Transverse colon (tissue), 4 donors: ENCODE results near the gene EIF4E1B. TPM values are rescaled to one million over a fixed set of nuclear protein-coding genes. Genes with fewer than 3 reads are reported as not detected.

Experiments used
- DNase-seq: peaks from one replicate; pipeline ENCODE4 v3.0.0-alpha.2; 2019
- H3K27ac ChIP-seq, 4 donors: fragments of 200-600 bp; sonication (generic); 2 replicates each; pipeline ENCODE4 v1.5.1; 2016 to 2018; ENCODE audit warnings: inconsistent platforms in 4 of 4
- H3K27me3 ChIP-seq: fragments of 200-600 bp; sonication (generic); 2 replicates; pipeline ENCODE4 v1.5.1; 2017; ENCODE audit warnings: inconsistent platforms
- H3K36me3 ChIP-seq, 4 donors: fragments of 200-600 bp; sonication (generic); 2 replicates each; pipeline ENCODE4 v1.5.1; 2017 to 2019; ENCODE audit warnings: inconsistent platforms in 4 of 4
- H3K4me1 ChIP-seq, 4 donors: fragments of 200-600 bp; sonication (generic); 2 replicates each; pipeline ENCODE4 v1.5.1; 2017 to 2020; ENCODE audit warnings: inconsistent platforms in 4 of 4
- H3K4me3 ChIP-seq, 4 donors: fragments of 200-600 bp; sonication (generic); 1 replicate in 1 of 4; 2 replicates in 3 of 4; pipeline versions ENCODE4 v1.5.1 to v1.6.1; 2017 to 2019; ENCODE audit warnings: inconsistent platforms in 4 of 4
- H3K9me3 ChIP-seq, 2 donors: fragments of 200-600 bp; sonication (generic); 2 replicates each; pipeline ENCODE4 v1.5.1; 2017 to 2019; ENCODE audit warnings: inconsistent platforms in 2 of 2
- EP300 ChIP-seq: sonication (generic); formaldehyde crosslinking; IDR thresholded peaks from one replicate; pipeline ENCODE4 v1.6.1; 2017; ENCODE audit warnings: antibody characterized with exemption, low read depth
- POLR2A ChIP-seq: fragments of 450-650 bp; IDR thresholded peaks from one replicate; pipeline ENCODE4 v1.6.1; 2016; ENCODE audit warnings: antibody characterized with exemption, mild to moderate bottlenecking, moderate library complexity
- POLR2AphosphoS5 ChIP-seq, 3 donors: sonication (generic); formaldehyde crosslinking; IDR thresholded peaks; one replicate each; pipeline ENCODE4 v1.6.1; 2016; ENCODE audit warnings: antibody characterized with exemption in 3 of 3
- WGBS, 2 donors: methylation state at CpG; one replicate each; pipeline ENCODE4 v1.1.5; 2018; ENCODE audit warnings: low coverage in 1 of 2; 5-methylcytosine and 5-hydroxymethylcytosine counted together
- in situ Hi-C, 4 donors: fragments of 200-750 bp; cut with MboI; loops; one replicate each; pipeline versions ENCODE4 v1.15.0 to v1.15.1; 2017; ENCODE audit warnings: low sequenced_read_pairs in 3 of 4, low pct_ligation_motif_present in 1 of 4, low pct_unique_long_range_greater_than_20kb in 1 of 4
- intact Hi-C: fragments of 100-400 bp; cut with DNase I; formaldehyde crosslinking; loops from one replicate; pipeline ENCODE4 v1.15.1; 2023; ENCODE audit warnings: low total_unique reads
- total RNA-seq, 4 donors: library from RNA; depleted of rRNA; stranded (reverse); fragments of >200 nt; gene quantifications; one replicate each; pipeline ENCODE4 v1.1.0, GENCODE V29; 2016
- TF ChIP-seq, protein P1 (sequence below), 5 experiments: fragments of 200-600 bp in 3 of 5; fragments of 450-650 bp in 2 of 5; sonication (generic) in 3 of 5; IDR thresholded peaks; 1 replicate in 2 of 5; 2 replicates in 3 of 5; pipeline ENCODE4 v1.5.1; 2016 to 2017; ENCODE audit warnings: antibody characterized with exemption in 5 of 5, inconsistent platforms in 3 of 5, mild to moderate bottlenecking in 2 of 5, moderate library complexity in 1 of 5

Gene EIF4E1B
- total RNA-seq, 4 donors from 2014 or later = not detected

DNA sequence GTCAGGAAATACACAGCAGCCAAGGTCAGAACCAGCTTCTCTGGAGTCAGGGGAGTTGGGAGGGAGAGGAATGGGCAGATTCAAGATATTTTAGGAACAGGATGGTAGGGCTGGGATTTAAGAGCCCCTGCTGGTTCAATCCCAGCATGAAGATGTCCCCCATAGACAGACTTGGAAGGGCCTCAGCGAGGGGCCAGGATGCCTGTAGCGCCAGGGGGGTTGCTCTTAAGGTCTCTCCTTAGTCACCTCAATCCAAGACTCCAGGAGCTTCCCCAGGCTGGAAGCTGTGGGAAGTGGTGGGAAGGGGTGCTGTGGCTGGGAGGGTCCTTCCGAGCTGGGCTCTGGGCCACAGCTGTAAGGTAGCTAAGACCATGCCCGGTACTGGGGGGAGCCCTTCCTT is 8.7 kb downstream of the EIF4E1B start:
- Histone ChIP-seq H3K4me1 (no peaks in the 10 kb centered on the region), H3K9me3 (no peaks in the 10 kb centered on the region), H3K4me3 (no peak overlapping the region), H3K27me3 (peaks cover 11% of the 10 kb centered on the region), H3K27ac (no peak overlapping the region), H3K36me3 (no peaks in the 10 kb centered on the region)
- in situ Hi-C loops = no loop called here
- WGBS, 2 donors = 71% methylated on average over 3 of the region's 4 CpGs; no CpG with 5 or more reads in 1 of the 2 donors
- TF ChIP-seq, protein P1, sequence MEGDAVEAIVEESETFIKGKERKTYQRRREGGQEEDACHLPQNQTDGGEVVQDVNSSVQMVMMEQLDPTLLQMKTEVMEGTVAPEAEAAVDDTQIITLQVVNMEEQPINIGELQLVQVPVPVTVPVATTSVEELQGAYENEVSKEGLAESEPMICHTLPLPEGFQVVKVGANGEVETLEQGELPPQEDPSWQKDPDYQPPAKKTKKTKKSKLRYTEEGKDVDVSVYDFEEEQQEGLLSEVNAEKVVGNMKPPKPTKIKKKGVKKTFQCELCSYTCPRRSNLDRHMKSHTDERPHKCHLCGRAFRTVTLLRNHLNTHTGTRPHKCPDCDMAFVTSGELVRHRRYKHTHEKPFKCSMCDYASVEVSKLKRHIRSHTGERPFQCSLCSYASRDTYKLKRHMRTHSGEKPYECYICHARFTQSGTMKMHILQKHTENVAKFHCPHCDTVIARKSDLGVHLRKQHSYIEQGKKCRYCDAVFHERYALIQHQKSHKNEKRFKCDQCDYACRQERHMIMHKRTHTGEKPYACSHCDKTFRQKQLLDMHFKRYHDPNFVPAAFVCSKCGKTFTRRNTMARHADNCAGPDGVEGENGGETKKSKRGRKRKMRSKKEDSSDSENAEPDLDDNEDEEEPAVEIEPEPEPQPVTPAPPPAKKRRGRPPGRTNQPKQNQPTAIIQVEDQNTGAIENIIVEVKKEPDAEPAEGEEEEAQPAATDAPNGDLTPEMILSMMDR (IDR thresholded peaks at IDR 0.05) = no peak
- TF ChIP-seq POLR2A = no peak
- intact Hi-C loops = no loop called here
- DNase-seq = no peak

DNA sequence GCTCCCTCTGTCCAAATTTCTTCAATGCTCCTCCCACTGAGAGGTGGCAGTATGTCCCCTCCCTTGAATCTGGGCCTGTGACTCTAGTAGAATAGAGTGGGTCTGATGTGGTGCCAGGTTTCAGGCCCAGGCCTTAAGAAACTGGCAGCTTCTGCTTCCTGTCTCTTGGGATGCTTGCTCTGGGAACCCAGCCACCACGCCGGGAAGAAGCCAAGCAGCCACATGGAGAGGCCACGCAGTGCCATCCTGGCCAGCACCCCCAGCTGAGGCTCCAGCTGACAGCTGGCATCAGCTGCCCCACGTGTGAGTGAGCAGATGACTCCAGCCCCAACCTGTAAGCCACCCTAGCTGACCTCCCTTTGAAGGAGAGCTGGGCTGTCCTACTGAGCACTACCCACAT is 9.5 kb downstream of the EIF4E1B start:
- DNase-seq = no peak
- peaks cover 8% of the 10 kb centered on the region for H3K27me3 ChIP-seq
- no peak overlapping the region for H3K4me3 ChIP-seq
- TF ChIP-seq POLR2A (no peak), POLR2AphosphoS5 (IDR thresholded peaks at IDR 0.05) (no peak), EP300 (no peak)
- TF ChIP-seq, protein P1 (IDR thresholded peaks at IDR 0.05) = no peak
- no peak overlapping the region for H3K27ac ChIP-seq
- WGBS, 2 donors = 52% methylated on average over 4 of the region's 4 CpGs; no CpG with 5 or more reads in 1 of the 2 donors
- H3K36me3 ChIP-seq = no peaks in the 10 kb centered on the region
- intact Hi-C loops = no loop called here
- in situ Hi-C loops = no loop called here
- H3K9me3 ChIP-seq = no peaks in the 10 kb centered on the region
- H3K4me1 ChIP-seq = no peaks in the 10 kb centered on the region

DNA sequence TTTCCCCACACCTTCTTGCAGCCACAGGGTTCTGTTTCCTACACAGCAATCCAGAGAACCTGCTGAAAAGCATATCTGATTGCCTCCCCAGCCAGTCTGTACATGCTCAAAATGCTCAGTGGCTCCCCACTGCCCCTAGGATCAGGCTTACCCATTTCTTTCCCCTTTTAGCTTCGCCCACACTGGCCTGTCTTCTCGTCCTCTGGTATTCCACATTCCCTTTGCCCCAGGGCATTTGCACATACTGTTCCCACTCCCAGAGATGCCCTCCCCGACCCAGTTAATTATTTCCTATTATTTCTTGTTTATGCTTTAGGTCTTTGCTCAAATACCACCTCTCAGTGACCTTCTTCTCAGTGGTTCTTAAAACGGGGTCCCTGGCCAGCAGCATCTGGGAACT is 10.1 kb downstream of the EIF4E1B start:
- intact Hi-C loops = no loop called here
- DNase-seq = no peak
- in situ Hi-C loops = no loop called here
- peaks cover 2% of the 10 kb centered on the region for H3K27me3 ChIP-seq
- H3K4me3 ChIP-seq = no peak overlapping the region
- 73 to 87% methylated on average over 3 to 4 of the region's 4 CpGs for WGBS, 2 donors
- H3K4me1 ChIP-seq = no peaks in the 10 kb centered on the region
- H3K36me3 ChIP-seq = no peaks in the 10 kb centered on the region
- no peak overlapping the region for H3K27ac ChIP-seq
- H3K9me3 ChIP-seq = no peaks in the 10 kb centered on the region
- TF ChIP-seq EP300 (no peak), POLR2A (no peak), POLR2AphosphoS5 (IDR thresholded peaks at IDR 0.05) (no peak)
- TF ChIP-seq, protein P1 (IDR thresholded peaks at IDR 0.05) = no peak

DNA sequence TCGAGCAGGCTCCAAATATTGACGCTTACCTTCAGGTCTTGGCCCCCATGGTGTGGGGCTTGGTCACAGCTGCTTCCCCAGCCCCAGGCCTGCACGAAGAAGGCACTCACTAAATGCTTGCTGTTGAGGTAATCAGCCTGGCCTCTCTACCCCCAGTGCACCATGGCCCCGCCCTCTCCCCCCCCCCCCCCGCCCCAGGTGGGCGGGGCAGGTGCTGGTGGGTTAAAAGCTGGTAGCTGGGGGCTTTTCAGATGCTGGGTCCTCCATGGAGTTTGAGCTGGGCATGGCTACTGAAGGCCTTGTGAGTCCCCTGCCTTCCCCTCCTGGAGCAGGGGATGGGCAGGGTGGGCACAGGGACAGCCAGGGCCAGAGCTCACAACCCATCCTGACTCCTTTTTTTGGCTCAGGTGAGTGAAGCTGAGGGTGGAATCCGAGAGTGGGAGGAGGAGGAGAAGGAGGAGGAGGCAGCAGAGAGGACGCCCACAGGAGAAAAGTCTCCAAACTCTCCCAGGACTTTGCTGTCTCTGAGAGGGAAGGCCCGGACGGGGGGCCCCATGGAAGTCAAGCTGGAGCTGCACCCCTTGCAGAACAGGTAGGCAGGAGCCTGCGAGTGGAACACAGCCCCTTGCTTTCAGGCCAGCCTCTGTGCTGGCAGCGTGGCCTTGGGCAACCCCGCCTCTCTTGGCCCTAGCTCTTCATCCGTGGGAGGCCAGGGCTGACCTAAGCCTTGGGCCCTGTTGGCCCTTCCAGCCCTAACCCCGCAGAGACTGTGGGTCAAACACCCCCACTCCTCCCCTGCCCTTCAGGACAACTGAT is 12.4 kb downstream of the EIF4E1B start:
- no peak overlapping the region for H3K27ac ChIP-seq
- H3K36me3 ChIP-seq = no peaks in the 10 kb centered on the region
- no peak for TF ChIP-seq EP300
- TF ChIP-seq, protein P1 (IDR thresholded peaks at IDR 0.05) = no peak
- no peak for TF ChIP-seq POLR2AphosphoS5 (IDR thresholded peaks at IDR 0.05)
- TF ChIP-seq POLR2A = no peak
- intact Hi-C loops = no loop called here
- in situ Hi-C loops = no loop called here
- no peak overlapping the region for H3K4me3 ChIP-seq
- no peaks in the 10 kb centered on the region for H3K27me3 ChIP-seq
- DNase-seq = no peak
- peaks cover under 1 to 10% (median 7%) of the 10 kb centered on the region in 4 donors for H3K4me1 ChIP-seq
- WGBS, 2 donors = 66 to 70% methylated on average over 2 to 13 of the region's 15 CpGs
- H3K9me3 ChIP-seq = no peaks in the 10 kb centered on the region
